OCI-LY7 (cell line): ENCODE results near the gene MSS51. TPM values are rescaled to one million over a fixed set of nuclear protein-coding genes. Genes with fewer than 3 reads are reported as not detected.

Experiments used
- BruUV-seq: library from RNA; stranded (reverse); fragments of 400-500 nt; replicated peaks from 2 replicates; lab custom pipeline; 2021; lab: Mats Ljungman, UMichigan
- CTCF ChIA-PET: fragments of 300-600 bp; sonication (Branson Sonifier 250); formaldehyde crosslinking; loops from one replicate; lab custom pipeline; 2022; ENCODE audit warnings: antibody characterized with exemption; ENCODE audit not compliant: unreplicated experiment; lab: Charles Lee
- POLR2A ChIA-PET: fragments of 300-600 bp; sonication (Branson Sonifier 250); formaldehyde crosslinking; loops from one replicate; lab custom pipeline; 2022; ENCODE audit warnings: antibody characterized with exemption; lab: Charles Lee
- DNase-seq: peaks from one replicate; pipeline ENCODE4 v3.0.0-alpha.2; 2015; ENCODE audit warnings: low spot score
- H2AFZ ChIP-seq: fragments of 200-600 bp; sonication (generic), shearing (Covaris generic); 2 replicates; pipeline ENCODE4 v1.6.1; 2014; ENCODE audit warnings: mild to moderate bottlenecking, antibody characterized with exemption, low read length, moderate library complexity
- H3K27ac ChIP-seq: fragments of 200-600 bp; sonication (generic); 2 replicates; pipeline ENCODE4 v1.5.1; 2014; ENCODE audit warnings: mixed run types, low read depth, mild to moderate bottlenecking, moderate library complexity, low read length, inconsistent platforms; ENCODE audit not compliant: poor library complexity, severe bottlenecking
- H3K36me3 ChIP-seq: fragments of 200-600 bp; sonication (generic); 2 replicates; pipeline ENCODE4 v1.6.1; 2014; ENCODE audit warnings: mild to moderate bottlenecking, antibody characterized with exemption, low read length, moderate library complexity, mixed read lengths; ENCODE audit not compliant: insufficient read depth
- H3K4me1 ChIP-seq: fragments of 200-600 bp; sonication (generic); 2 replicates; pipeline ENCODE4 v1.5.1; 2014; ENCODE audit warnings: mild to moderate bottlenecking, low read length; ENCODE audit not compliant: insufficient read depth, poor library complexity, severe bottlenecking
- H3K4me2 ChIP-seq: fragments of 200-600 bp; sonication (generic); 2 replicates; pipeline ENCODE4 v1.6.1; 2014; ENCODE audit warnings: mild to moderate bottlenecking, low read length
- H3K4me3 ChIP-seq: fragments of 200-600 bp; sonication (generic); 2 replicates; pipeline ENCODE4 v1.5.1; 2014; ENCODE audit warnings: mild to moderate bottlenecking, low read depth, low read length; ENCODE audit not compliant: poor library complexity, severe bottlenecking
- H3K79me2 ChIP-seq: fragments of 200-600 bp; sonication (generic); 2 replicates; pipeline ENCODE4 v1.6.1; 2016; ENCODE audit warnings: low read depth, mild to moderate bottlenecking, low read length, moderate library complexity, mixed read lengths; ENCODE audit not compliant: insufficient read depth
- H3K9me2 ChIP-seq: fragments of 200-600 bp; sonication (generic); 2 replicates; pipeline ENCODE4 v1.6.1; 2016; ENCODE audit warnings: mild to moderate bottlenecking, low read length, mixed read lengths; ENCODE audit not compliant: insufficient read depth
- H3K9me3 ChIP-seq: fragments of 200-600 bp; sonication (generic); 2 replicates; pipeline ENCODE4 v1.6.1; 2014; ENCODE audit warnings: mild to moderate bottlenecking, mixed run types, low read length, mixed read lengths
- H4K20me1 ChIP-seq: fragments of 200-600 bp; sonication (generic); 2 replicates; pipeline ENCODE4 v1.6.1; 2014; ENCODE audit warnings: mild to moderate bottlenecking, antibody characterized with exemption, low read length, moderate library complexity, mixed read lengths; ENCODE audit not compliant: insufficient read depth
- EZH2phosphoT487 ChIP-seq: fragments of 200-600 bp; sonication (generic); IDR thresholded peaks from 2 replicates; pipeline ENCODE4 v1.6.1; 2018; ENCODE audit warnings: low read depth, borderline replicate concordance, mild to moderate bottlenecking, mixed run types, antibody characterized with exemption, low read length, moderate library complexity, mixed read lengths
- intact Hi-C: fragments of 100-400 bp; cut with micrococcal nuclease; formaldehyde crosslinking; loops from one replicate; pipeline ENCODE4 v1.10.0; 2022; ENCODE audit not compliant: unreplicated experiment
- total RNA-seq, 2 experiments: library from RNA; depleted of rRNA in 1 of 2; stranded (reverse); fragments of >200 nt in 1 of 2; shearing (Covaris generic) in 1 of 2; gene quantifications; 2 replicates each; pipeline ENCODE4 v1.2.3, GENCODE V29; 2014 to 2022
- TF ChIP-seq, protein P1 (sequence below): fragments of 200-600 bp; sonication (generic); conservative IDR thresholded peaks from 2 replicates; pipeline ENCODE4 v1.5.1; 2014; ENCODE audit warnings: mild to moderate bottlenecking, antibody characterized with exemption, low read length, moderate library complexity, mixed read lengths

Gene MSS51
- total RNA-seq, 2 experiments from 2014 or later, result 3.9 to 4.2 TPM

DNA sequence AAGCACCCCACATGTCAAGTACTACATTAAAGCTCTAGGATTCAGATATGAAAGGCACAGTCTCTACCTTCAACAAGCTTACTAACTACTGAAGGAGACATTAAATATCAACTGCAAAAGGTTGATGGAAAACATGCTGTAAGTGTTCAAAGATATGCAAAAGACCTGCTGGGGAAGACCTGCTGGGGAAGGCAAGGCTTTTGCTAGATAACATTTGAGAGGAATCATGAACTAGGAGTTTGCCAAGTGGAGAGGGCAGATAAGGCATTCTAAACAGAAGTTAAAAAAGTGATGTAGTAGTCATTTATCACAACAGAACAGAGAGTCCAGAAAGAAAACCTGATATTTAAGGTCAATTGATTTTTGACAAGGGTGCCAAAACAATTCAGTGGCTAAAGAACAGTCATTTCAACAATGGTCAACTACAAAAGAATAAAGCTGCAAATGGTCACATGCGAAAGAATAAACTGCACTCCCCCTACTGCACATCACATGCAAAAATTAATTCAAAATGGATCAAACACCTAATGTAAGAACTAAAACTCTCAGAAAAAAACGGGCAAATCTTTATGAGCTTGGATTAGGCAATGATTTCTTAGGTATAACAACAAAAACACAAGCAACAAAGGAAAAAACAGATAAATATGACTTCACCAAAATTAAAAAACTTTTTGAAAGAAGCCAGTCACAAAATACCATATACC lies 23.0 kb upstream of the MSS51 start:
- no peaks in the 10 kb centered on the region for H4K20me1 ChIP-seq
- peaks cover 55% of the 10 kb centered on the region for H3K36me3 ChIP-seq
- H3K9me3 ChIP-seq, result no peaks in the 10 kb centered on the region
- H3K4me2 ChIP-seq, result no peak overlapping the region
- ChIA-PET POLR2A (interaction anchor here (0.6 to 1.1 kb wide), 2 partner anchors 14 to 326 kb away, joined by 3 to 5 read pairs; no protein-coding TSS in a partner anchor), CTCF (no interaction called here)
- BruUV-seq, result no TSS peak
- DNase-seq, result no peak
- H3K4me1 ChIP-seq, result no peaks in the 10 kb centered on the region
- no peak overlapping the region for H2AFZ ChIP-seq
- H3K79me2 ChIP-seq, result no peaks in the 10 kb centered on the region
- no peak overlapping the region for H3K27ac ChIP-seq
- no peak overlapping the region for H3K4me3 ChIP-seq
- TF ChIP-seq, protein P1, sequence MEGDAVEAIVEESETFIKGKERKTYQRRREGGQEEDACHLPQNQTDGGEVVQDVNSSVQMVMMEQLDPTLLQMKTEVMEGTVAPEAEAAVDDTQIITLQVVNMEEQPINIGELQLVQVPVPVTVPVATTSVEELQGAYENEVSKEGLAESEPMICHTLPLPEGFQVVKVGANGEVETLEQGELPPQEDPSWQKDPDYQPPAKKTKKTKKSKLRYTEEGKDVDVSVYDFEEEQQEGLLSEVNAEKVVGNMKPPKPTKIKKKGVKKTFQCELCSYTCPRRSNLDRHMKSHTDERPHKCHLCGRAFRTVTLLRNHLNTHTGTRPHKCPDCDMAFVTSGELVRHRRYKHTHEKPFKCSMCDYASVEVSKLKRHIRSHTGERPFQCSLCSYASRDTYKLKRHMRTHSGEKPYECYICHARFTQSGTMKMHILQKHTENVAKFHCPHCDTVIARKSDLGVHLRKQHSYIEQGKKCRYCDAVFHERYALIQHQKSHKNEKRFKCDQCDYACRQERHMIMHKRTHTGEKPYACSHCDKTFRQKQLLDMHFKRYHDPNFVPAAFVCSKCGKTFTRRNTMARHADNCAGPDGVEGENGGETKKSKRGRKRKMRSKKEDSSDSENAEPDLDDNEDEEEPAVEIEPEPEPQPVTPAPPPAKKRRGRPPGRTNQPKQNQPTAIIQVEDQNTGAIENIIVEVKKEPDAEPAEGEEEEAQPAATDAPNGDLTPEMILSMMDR, result no peak
- no peak for TF ChIP-seq EZH2phosphoT487
- H3K9me2 ChIP-seq, result no peaks in the 10 kb centered on the region
- intact Hi-C loops, result no loop called here

DNA sequence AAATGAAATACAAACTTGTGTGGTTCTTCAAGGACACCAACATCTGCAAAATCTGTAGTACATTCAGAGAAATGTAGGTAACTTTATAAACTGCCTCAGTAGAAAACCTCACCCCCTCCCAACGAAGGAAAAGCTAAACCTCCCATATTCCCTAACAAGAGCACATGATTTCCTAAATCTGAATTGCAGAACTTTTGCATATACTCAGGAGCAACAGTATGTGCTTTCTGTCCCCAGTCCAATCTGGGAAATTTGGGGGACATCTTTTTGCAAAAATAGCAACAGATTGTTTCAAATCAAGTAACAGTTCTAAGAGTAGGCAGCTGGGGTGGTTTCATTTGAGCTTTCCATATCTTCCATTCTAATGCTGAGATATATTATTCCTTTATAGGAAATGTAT lies 15.8 kb upstream of the MSS51 start:
- no peak overlapping the region for H3K27ac ChIP-seq
- TF ChIP-seq EZH2phosphoT487, result no peak
- TF ChIP-seq, protein P1, result no peak
- CTCF ChIA-PET, result no interaction called here
- no peak for DNase-seq
- no peaks in the 10 kb centered on the region for H3K79me2 ChIP-seq
- BruUV-seq, result no TSS peak
- H3K4me3 ChIP-seq, result no peak overlapping the region
- no peaks in the 10 kb centered on the region for H3K4me1 ChIP-seq
- no peaks in the 10 kb centered on the region for H3K9me3 ChIP-seq
- no peak overlapping the region for H3K4me2 ChIP-seq
- H4K20me1 ChIP-seq, result no peaks in the 10 kb centered on the region
- no peaks in the 10 kb centered on the region for H3K9me2 ChIP-seq
- H3K36me3 ChIP-seq, result peaks cover 46% of the 10 kb centered on the region
- no peak overlapping the region for H2AFZ ChIP-seq
- intact Hi-C loops, result no loop called here
- POLR2A ChIA-PET, result interaction anchor here (0.6 to 0.9 kb wide), 2 partner anchors 18 to 546 kb away, joined by 3 read pairs; no protein-coding TSS in a partner anchor

DNA sequence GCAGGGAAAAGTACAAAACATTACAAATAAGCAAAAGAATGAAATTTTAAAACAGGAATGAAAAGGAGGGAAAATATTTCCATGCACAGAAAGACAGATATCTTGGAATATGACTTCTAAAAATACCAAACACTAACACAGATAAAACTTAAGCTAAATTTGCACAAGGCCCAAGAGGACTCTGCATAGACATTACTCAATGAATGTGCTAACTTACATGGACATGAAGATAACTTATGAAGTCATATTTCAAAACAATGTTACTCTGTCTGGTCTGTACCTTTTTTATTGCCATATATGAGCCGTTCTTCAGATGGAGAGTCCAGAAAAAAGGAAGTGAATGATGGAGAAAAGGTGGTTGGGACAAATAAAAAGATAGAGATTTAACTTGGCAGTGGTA lies 15.0 kb upstream of the MSS51 start:
- no TSS peak for BruUV-seq
- TF ChIP-seq, protein P1, result no peak
- no peaks in the 10 kb centered on the region for H3K9me3 ChIP-seq
- H2AFZ ChIP-seq, result no peak overlapping the region
- no peaks in the 10 kb centered on the region for H3K9me2 ChIP-seq
- DNase-seq, result no peak
- no peak overlapping the region for H3K27ac ChIP-seq
- POLR2A ChIA-PET, result interaction anchor here (0.7 kb wide), 1 partner anchor 1058 kb away, joined by 5 read pairs; no protein-coding TSS in a partner anchor
- no peak overlapping the region for H3K4me2 ChIP-seq
- H3K4me1 ChIP-seq, result no peaks in the 10 kb centered on the region
- no peaks in the 10 kb centered on the region for H4K20me1 ChIP-seq
- CTCF ChIA-PET, result no interaction called here
- intact Hi-C loops, result no loop called here
- H3K36me3 ChIP-seq, result peaks cover 43% of the 10 kb centered on the region
- H3K4me3 ChIP-seq, result no peak overlapping the region
- H3K79me2 ChIP-seq, result no peaks in the 10 kb centered on the region
